ENCODE data around the gene GALNT14. TPM values are rescaled to one million over a fixed set of nuclear protein-coding genes. Genes with fewer than 3 reads are reported as not detected.

Gene GALNT14
- total and polyA plus RNA-seq, 2 donors (not counting 1 experiment from before 2014, with no cell fraction given), result 3.1 to 6.2 TPM

DNA sequence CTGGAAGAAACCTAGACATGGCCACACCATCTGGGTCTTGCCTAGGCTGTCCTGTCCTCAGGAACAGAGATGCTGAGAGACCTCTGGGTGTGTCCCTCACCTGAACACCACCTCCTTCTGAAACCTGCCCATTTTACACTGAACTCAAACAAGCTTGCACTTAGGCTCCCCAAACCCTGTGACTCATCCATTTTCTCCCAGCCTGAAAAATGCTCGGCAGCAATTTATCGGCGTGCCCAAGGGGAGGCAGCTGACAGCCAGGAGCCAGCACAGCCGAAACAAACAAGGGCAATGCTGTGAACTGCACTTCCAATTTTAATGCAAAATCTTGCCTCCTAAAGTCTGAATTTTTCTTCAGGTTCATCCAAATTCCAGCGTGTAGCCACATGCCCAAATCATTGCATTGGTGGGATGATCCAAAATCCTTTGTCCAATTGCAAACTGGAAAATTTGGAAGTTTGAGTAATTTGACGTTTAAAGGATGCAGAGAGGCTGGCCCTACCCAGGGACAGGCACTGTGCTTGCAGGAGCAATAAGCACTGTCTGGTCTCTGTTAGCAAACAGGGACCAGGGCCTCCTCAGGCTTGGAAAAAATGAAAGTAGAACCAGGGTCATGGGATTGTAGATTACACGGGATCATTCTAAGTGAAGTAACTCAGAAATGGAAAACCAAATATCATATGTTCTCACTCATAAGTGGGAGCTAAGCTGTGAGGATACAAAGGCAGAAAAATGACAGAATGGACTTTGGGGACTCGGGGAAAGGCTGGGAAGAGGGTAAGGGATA is 67.7 kb downstream of the GALNT14 start:
- DNase-seq (no peak), ATAC-seq (ENCODE audit: low read depth) (no peak)
- Histone ChIP-seq H4K20me1 (ENCODE audit: control insufficient read depth, insufficient read depth, low read length, poor library complexity, severe bottlenecking) (no peaks in the 10 kb centered on the region), H3K4me1 (ENCODE audit: control insufficient read depth in 2 of 2, insufficient read depth in 2 of 2, low read length in 2 of 2) (no peaks in the 10 kb centered on the region), H3K36me3 (replicated peaks in 1 of 2; ENCODE audit: control extremely low read depth in 1 of 2, control insufficient read depth in 1 of 2, extremely low read depth in 1 of 2, insufficient read depth in 2 of 2, low read length in 1 of 2) (no peaks in the 10 kb centered on the region), H3K27ac (ENCODE audit: low read length in 2 of 2) (no peak overlapping the region), H3K9ac (ENCODE audit: low read length) (no peak overlapping the region), H2AFZ (ENCODE audit: insufficient read depth, low read depth, low read length, poor library complexity, severe bottlenecking) (no peak overlapping the region), H3K27me3 (replicated peaks in 1 of 4; ENCODE audit: control extremely low read depth in 1 of 4, control insufficient read depth in 3 of 4, insufficient read depth in 4 of 4, low read length in 3 of 4) (no peaks in the 10 kb centered on the region), H3K4me2 (replicated peaks; ENCODE audit: low read depth, low read length, poor library complexity, severe bottlenecking) (no peak overlapping the region), H3K9me3 (ENCODE audit: control extremely low read depth in 1 of 3, control insufficient read depth in 2 of 3, insufficient read depth in 1 of 3, low read length in 2 of 3) (no peaks in the 10 kb centered on the region), H3K4me3 (ENCODE audit: control extremely low read depth in 1 of 5, extremely low read depth in 1 of 5, insufficient read depth in 1 of 5, low read depth in 2 of 5, low read length in 4 of 5) (no peak overlapping the region), H3K79me2 (ENCODE audit: control insufficient read depth, insufficient read depth, low read length) (no peaks in the 10 kb centered on the region)
- Mint-ChIP-seq H3K27me3 (no peaks in the 10 kb centered on the region), H3K4me3 (no peak overlapping the region), H3K9me3 (ENCODE audit: insufficient read depth) (no peaks in the 10 kb centered on the region), H3K27ac (no peak overlapping the region), H3K4me1 (no peaks in the 10 kb centered on the region)
- POLR2A ChIA-PET, result no interaction called here
- CTCF ChIA-PET, result no interaction called here
- TF ChIP-seq EZH2 (IDR thresholded peaks at IDR 0.05; ENCODE audit: borderline replicate concordance, insufficient read depth, low read depth, low read length, poor library complexity, severe bottlenecking) (no peak), CTCF (IDR thresholded peaks at IDR 0.05) (no peak)
- intact Hi-C loops (cut with micrococcal nuclease), result no loop called here
- WGBS (ENCODE audit: insufficient coverage), result 100% methylated on average over 6 of the region's 8 CpGs

GRCh38 chr2:31069643-31070325 is 68.5 kb downstream of the GALNT14 start:
- no peak overlapping the region for H3K4me3 Mint-ChIP-seq
- POLR2A ChIA-PET, result no interaction called here
- Histone ChIP-seq H3K9ac (ENCODE audit: low read length) (no peak overlapping the region), H3K27me3 (replicated peaks in 1 of 4; ENCODE audit: control extremely low read depth in 1 of 4, control insufficient read depth in 3 of 4, insufficient read depth in 4 of 4, low read length in 3 of 4) (no peaks in the 10 kb centered on the region), H3K9me3 (ENCODE audit: control extremely low read depth in 1 of 3, control insufficient read depth in 2 of 3, insufficient read depth in 1 of 3, low read length in 2 of 3) (no peaks in the 10 kb centered on the region), H3K4me1 (ENCODE audit: control insufficient read depth in 2 of 2, insufficient read depth in 2 of 2, low read length in 2 of 2) (no peaks in the 10 kb centered on the region), H3K27ac (ENCODE audit: low read length in 2 of 2) (no peak overlapping the region), H2AFZ (ENCODE audit: insufficient read depth, low read depth, low read length, poor library complexity, severe bottlenecking) (no peak overlapping the region), H3K4me3 (ENCODE audit: control extremely low read depth in 1 of 5, extremely low read depth in 1 of 5, insufficient read depth in 1 of 5, low read depth in 2 of 5, low read length in 4 of 5) (no peak overlapping the region), H3K36me3 (replicated peaks in 1 of 2; ENCODE audit: control extremely low read depth in 1 of 2, control insufficient read depth in 1 of 2, extremely low read depth in 1 of 2, insufficient read depth in 2 of 2, low read length in 1 of 2) (no peaks in the 10 kb centered on the region), H3K79me2 (ENCODE audit: control insufficient read depth, insufficient read depth, low read length) (no peaks in the 10 kb centered on the region), H4K20me1 (ENCODE audit: control insufficient read depth, insufficient read depth, low read length, poor library complexity, severe bottlenecking) (no peaks in the 10 kb centered on the region), H3K4me2 (replicated peaks; ENCODE audit: low read depth, low read length, poor library complexity, severe bottlenecking) (no peak overlapping the region)
- H3K4me1 Mint-ChIP-seq, result no peaks in the 10 kb centered on the region
- no peak for TF ChIP-seq CTCF (IDR thresholded peaks at IDR 0.05)
- TF ChIP-seq EZH2 (IDR thresholded peaks at IDR 0.05; ENCODE audit: borderline replicate concordance, insufficient read depth, low read depth, low read length, poor library complexity, severe bottlenecking), result no peak
- DNase-seq (no peak), ATAC-seq (ENCODE audit: low read depth) (no peak)
- CTCF ChIA-PET, result no interaction called here
- WGBS (ENCODE audit: insufficient coverage), result 74% methylated on average over 6 of the region's 12 CpGs
- no peaks in the 10 kb centered on the region for H3K27me3 Mint-ChIP-seq
- H3K9me3 Mint-ChIP-seq (ENCODE audit: insufficient read depth), result no peaks in the 10 kb centered on the region
- intact Hi-C loops (cut with micrococcal nuclease), result no loop called here
- H3K27ac Mint-ChIP-seq, result no peak overlapping the region

All from B cell (primary cell).